Activated B cell treated with CpG ODN at 0.5 μM for 24 hours (primary cell): Measurements from ENCODE around the gene TANGO6. TPM values are rescaled to one million over a fixed set of nuclear protein-coding genes. Genes with fewer than 3 reads are reported as not detected.

Source experiments
- ATAC-seq: fragments of 200-7000 bp; cut with Tn5 transposase; one replicate; pipeline ENCODE4 v1.10.0; 2021; ENCODE audit warnings: low read depth, mild to moderate bottlenecking, moderate library complexity
- CTCF ChIA-PET: fragments of 350-600 bp; sonication (Branson Sonifier 250); formaldehyde crosslinking; loops from one replicate; lab custom pipeline; 2021; ENCODE audit warnings: antibody characterized with exemption; lab: Charles Lee
- POLR2A ChIA-PET: fragments of 350-600 bp; sonication (Branson Sonifier 250); formaldehyde crosslinking; loops from one replicate; lab custom pipeline; 2021; ENCODE audit warnings: antibody characterized with exemption; lab: Charles Lee
- DNase-seq: peaks from one replicate; pipeline ENCODE4 v3.0.0; 2022
- H3K27ac Mint-ChIP-seq: one replicate; pipeline ENCODE4 v1.8.0; 2020; ENCODE audit warnings: mixed read lengths
- H3K27me3 Mint-ChIP-seq: one replicate; pipeline ENCODE4 v1.8.0; 2021; ENCODE audit warnings: mixed read lengths
- H3K36me3 Mint-ChIP-seq: one replicate; pipeline ENCODE4 v1.8.0; 2021; ENCODE audit warnings: low read depth, mixed read lengths
- H3K4me1 Mint-ChIP-seq: one replicate; pipeline ENCODE4 v1.8.0; 2021; ENCODE audit warnings: mixed read lengths
- H3K4me3 Mint-ChIP-seq: one replicate; pipeline ENCODE4 v1.8.0; 2020; ENCODE audit warnings: mild to moderate bottlenecking, mixed read lengths
- H3K9me3 Mint-ChIP-seq: one replicate; pipeline ENCODE4 v1.8.0; 2020; ENCODE audit warnings: mixed read lengths
- intact Hi-C: fragments of 100-400 bp; cut with micrococcal nuclease; formaldehyde crosslinking; loops from one replicate; pipeline ENCODE4 v1.15.1; 2024
- total RNA-seq: library from RNA; stranded (reverse); gene quantifications from 2 replicates; pipeline ENCODE4 v1.2.3, GENCODE V29; 2022
- TF ChIP-seq, protein P1 (sequence below): fragments of 200-600 bp; IDR thresholded peaks from one replicate; pipeline ENCODE4 v1.8.0; 2022; ENCODE audit warnings: antibody characterized with exemption, mild to moderate bottlenecking

The TANGO6 gene
- total RNA-seq, 1 donor from 2014 or later, result 39.4 TPM

DNA sequence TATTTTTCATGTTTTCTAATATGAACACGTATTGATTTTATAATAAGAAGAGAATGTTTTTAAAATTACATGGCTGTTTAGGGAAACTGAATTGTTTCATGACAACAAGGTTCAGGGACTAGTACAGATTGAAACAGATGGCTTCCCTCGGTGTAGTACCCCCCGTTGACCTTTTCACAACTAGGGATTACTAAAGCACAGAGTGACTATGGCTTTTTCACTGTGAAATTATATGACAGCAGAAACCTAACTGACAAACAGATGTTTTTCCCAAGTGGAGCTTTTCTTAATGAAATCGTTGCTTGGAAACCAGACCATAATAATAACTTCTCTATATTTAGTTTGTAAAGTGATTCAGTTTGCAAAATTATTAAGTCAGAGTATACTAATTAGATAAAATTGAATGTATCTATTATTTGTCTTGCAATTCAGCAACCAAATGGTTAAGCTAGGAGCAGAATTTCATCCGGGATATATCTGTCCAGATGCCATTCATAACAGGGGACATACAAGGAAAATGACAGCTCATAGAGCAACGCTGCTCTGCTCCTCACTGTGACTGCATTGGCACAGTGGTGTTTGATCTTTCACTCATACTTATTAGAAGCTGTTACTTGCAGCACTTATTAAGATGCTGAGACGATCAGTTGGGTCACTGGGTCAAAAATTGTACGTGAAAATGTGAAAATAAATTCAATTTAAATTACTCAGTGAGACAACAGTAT, 111.7 kb downstream of the TANGO6 start:
- no peak overlapping the region for H3K4me3 Mint-ChIP-seq
- POLR2A ChIA-PET, result interaction anchor here (0.7 kb wide), 1 partner anchor 9 kb away, joined by 3 read pairs; no protein-coding TSS in a partner anchor
- TF ChIP-seq, protein P1, sequence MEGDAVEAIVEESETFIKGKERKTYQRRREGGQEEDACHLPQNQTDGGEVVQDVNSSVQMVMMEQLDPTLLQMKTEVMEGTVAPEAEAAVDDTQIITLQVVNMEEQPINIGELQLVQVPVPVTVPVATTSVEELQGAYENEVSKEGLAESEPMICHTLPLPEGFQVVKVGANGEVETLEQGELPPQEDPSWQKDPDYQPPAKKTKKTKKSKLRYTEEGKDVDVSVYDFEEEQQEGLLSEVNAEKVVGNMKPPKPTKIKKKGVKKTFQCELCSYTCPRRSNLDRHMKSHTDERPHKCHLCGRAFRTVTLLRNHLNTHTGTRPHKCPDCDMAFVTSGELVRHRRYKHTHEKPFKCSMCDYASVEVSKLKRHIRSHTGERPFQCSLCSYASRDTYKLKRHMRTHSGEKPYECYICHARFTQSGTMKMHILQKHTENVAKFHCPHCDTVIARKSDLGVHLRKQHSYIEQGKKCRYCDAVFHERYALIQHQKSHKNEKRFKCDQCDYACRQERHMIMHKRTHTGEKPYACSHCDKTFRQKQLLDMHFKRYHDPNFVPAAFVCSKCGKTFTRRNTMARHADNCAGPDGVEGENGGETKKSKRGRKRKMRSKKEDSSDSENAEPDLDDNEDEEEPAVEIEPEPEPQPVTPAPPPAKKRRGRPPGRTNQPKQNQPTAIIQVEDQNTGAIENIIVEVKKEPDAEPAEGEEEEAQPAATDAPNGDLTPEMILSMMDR, result no peak
- no peaks in the 10 kb centered on the region for H3K4me1 Mint-ChIP-seq
- no peak overlapping the region for H3K27ac Mint-ChIP-seq
- DNase-seq, result no peak
- no peak for ATAC-seq
- CTCF ChIA-PET, result no interaction called here
- H3K36me3 Mint-ChIP-seq, result peaks cover 5% of the 10 kb centered on the region
- no peaks in the 10 kb centered on the region for H3K9me3 Mint-ChIP-seq
- H3K27me3 Mint-ChIP-seq, result no peaks in the 10 kb centered on the region
- intact Hi-C loops, result no loop called here

- no peak overlapping the region for H3K4me3 Mint-ChIP-seq
- no peaks in the 10 kb centered on the region for H3K27me3 Mint-ChIP-seq
- no peak overlapping the region for H3K27ac Mint-ChIP-seq
- TF ChIP-seq, protein P1, result no peak
- peaks cover 13% of the 10 kb centered on the region for H3K36me3 Mint-ChIP-seq
- intact Hi-C loops, result no loop called here
- POLR2A ChIA-PET, result no interaction called here
- ATAC-seq, result no peak
- DNase-seq, result no peak
- H3K4me1 Mint-ChIP-seq, result peaks cover 2% of the 10 kb centered on the region
- H3K9me3 Mint-ChIP-seq, result no peaks in the 10 kb centered on the region
- CTCF ChIA-PET, result no interaction called here
Measured at GRCh38 chr16:68960910-68961309, 117.6 kb downstream of the TANGO6 start.

DNA sequence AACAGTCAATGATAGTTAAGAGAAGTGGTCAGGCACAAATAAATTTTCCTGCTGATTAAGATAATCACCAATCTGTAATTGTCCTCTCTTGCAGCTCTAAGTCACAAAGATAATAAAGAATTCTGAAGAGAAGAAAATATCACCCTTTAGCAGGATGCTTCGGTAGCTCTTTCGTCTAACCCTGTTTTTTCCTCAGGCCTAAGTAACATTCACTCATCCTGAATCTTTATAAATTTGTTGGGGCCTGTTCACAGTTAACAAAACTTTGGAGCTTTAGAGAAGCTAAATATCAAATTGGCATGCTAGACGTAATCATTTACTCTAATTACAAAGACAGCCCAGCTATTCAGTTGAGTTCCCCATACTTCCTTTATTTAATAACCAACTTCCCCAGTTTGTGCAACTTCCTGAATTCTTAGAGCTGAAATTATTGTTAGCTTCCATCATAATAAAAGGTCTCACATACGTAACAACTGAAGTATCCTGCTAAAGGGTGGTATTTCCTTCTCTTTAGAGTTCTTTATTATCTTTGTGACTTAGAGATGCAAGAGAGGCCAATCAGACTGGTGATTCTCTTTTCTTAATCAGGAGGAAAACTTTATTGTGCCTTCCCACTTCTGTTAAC, 118.6 kb downstream of the TANGO6 start:
- POLR2A ChIA-PET, result no interaction called here
- intact Hi-C loops, result no loop called here
- ATAC-seq, result no peak
- no peaks in the 10 kb centered on the region for H3K9me3 Mint-ChIP-seq
- H3K4me3 Mint-ChIP-seq, result no peak overlapping the region
- peaks cover 2% of the 10 kb centered on the region for H3K4me1 Mint-ChIP-seq
- H3K36me3 Mint-ChIP-seq, result peaks cover 13% of the 10 kb centered on the region
- H3K27ac Mint-ChIP-seq, result no peak overlapping the region
- TF ChIP-seq, protein P1, result no peak
- DNase-seq, result no peak
- H3K27me3 Mint-ChIP-seq, result no peaks in the 10 kb centered on the region
- CTCF ChIA-PET, result no interaction called here

DNA sequence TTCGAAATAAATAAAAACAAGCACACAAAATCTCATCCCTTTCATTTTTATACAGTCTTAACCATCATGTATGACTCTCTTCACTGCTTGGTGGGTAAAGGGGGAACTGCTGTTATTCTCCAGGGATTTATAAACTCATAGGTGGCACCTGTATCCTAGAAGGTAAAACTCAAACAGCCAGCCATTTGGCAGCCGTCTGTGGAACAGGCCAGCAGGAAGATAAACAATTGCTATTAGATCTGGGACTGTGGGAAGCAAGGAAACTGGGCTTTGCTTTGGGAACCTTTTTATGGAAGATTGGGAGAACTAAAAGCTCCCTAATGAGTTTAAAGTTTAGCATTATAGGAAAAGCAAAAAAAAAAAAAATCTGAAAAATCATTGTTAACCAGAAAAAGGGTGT, 126.0 kb downstream of the TANGO6 start:
- no peaks in the 10 kb centered on the region for H3K9me3 Mint-ChIP-seq
- intact Hi-C loops, result no loop called here
- POLR2A ChIA-PET, result no interaction called here
- peaks cover 35% of the 10 kb centered on the region for H3K36me3 Mint-ChIP-seq
- ATAC-seq (no peak), DNase-seq (no peak)
- H3K4me3 Mint-ChIP-seq, result no peak overlapping the region
- CTCF ChIA-PET, result no interaction called here
- H3K27ac Mint-ChIP-seq, result no peak overlapping the region
- TF ChIP-seq, protein P1, result no peak
- no peaks in the 10 kb centered on the region for H3K4me1 Mint-ChIP-seq
- H3K27me3 Mint-ChIP-seq, result no peaks in the 10 kb centered on the region

- intact Hi-C loops, result no loop called here
- H3K4me1 Mint-ChIP-seq, result no peaks in the 10 kb centered on the region
- TF ChIP-seq, protein P1, result no peak
- H3K4me3 Mint-ChIP-seq, result no peak overlapping the region
- no peaks in the 10 kb centered on the region for H3K9me3 Mint-ChIP-seq
- H3K27ac Mint-ChIP-seq, result no peak overlapping the region
- POLR2A ChIA-PET, result no interaction called here
- DNase-seq (no peak), ATAC-seq (no peak)
- peaks cover 59% of the 10 kb centered on the region for H3K36me3 Mint-ChIP-seq
- H3K27me3 Mint-ChIP-seq, result no peaks in the 10 kb centered on the region
- CTCF ChIA-PET, result no interaction called here
Measured at GRCh38 chr16:68972013-68972412, 128.7 kb downstream of the TANGO6 start.
